B cell (primary cell): ENCODE results near the gene ZNF189.

Experiments
- CTCF ChIP-seq: fragments of 200-600 bp; IDR thresholded peaks from one replicate; pipeline ENCODE4 v1.8.0; 2022; ENCODE audit warnings: antibody characterized with exemption, mild to moderate bottlenecking
- EZH2 ChIP-seq: IDR thresholded peaks from 2 replicates; pipeline ENCODE4 v1.6.1; 2012; ENCODE audit warnings: borderline replicate concordance, low read depth, mild to moderate bottlenecking, moderate library complexity, low read length; ENCODE audit not compliant: insufficient read depth, poor library complexity, severe bottlenecking

GRCh38 chr9:101449071-101449721 lies 50.5 kb downstream of the ZNF189 start:
- peak; percentile 77 for TF ChIP-seq CTCF
- TF ChIP-seq EZH2, result no peak
